Inferior parietal cortex (tissue), 1 donor: ENCODE data around the gene FGF11.
A peak's percentile ranks its signal among the peaks of the same experiment; 100 is the strongest.

Experiments used
- DNase-seq: peaks from one replicate; pipeline ENCODE4 v3.0.0-alpha.2; 2016; ENCODE audit errors: extremely low spot score

Gene FGF11

DNA sequence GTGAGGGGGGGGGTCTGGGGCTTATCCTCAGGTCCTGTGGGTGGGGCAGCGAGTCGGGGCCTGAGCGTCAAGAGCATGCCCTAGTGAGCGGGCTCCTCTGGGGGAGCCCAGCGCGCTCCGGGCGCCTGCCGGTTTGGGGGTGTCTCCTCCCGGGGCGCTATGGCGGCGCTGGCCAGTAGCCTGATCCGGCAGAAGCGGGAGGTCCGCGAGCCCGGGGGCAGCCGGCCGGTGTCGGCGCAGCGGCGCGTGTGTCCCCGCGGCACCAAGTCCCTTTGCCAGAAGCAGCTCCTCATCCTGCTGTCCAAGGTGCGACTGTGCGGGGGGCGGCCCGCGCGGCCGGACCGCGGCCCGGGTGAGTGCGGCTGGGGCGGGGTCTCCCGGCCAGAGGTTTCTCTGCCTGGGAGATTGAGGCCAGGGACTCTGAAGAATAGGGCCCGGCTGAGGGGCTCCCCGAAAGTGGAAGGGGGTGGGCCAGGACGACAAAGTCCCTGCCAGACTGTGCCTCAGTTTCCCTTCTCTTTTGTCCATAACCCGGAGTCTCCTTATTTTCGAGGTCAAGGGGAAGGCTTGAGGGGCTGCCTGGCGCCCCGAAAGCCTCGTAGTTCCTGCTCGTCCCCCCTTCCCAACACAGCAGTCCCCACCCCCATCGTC lies at the start of gene FGF11:
TSS of gene FGF11 (plus strand) at position 51 of the 651 bp plus-strand sequence. CDS start at position 160, 109 bp downstream.
- DNase-seq, result no peak

DNA sequence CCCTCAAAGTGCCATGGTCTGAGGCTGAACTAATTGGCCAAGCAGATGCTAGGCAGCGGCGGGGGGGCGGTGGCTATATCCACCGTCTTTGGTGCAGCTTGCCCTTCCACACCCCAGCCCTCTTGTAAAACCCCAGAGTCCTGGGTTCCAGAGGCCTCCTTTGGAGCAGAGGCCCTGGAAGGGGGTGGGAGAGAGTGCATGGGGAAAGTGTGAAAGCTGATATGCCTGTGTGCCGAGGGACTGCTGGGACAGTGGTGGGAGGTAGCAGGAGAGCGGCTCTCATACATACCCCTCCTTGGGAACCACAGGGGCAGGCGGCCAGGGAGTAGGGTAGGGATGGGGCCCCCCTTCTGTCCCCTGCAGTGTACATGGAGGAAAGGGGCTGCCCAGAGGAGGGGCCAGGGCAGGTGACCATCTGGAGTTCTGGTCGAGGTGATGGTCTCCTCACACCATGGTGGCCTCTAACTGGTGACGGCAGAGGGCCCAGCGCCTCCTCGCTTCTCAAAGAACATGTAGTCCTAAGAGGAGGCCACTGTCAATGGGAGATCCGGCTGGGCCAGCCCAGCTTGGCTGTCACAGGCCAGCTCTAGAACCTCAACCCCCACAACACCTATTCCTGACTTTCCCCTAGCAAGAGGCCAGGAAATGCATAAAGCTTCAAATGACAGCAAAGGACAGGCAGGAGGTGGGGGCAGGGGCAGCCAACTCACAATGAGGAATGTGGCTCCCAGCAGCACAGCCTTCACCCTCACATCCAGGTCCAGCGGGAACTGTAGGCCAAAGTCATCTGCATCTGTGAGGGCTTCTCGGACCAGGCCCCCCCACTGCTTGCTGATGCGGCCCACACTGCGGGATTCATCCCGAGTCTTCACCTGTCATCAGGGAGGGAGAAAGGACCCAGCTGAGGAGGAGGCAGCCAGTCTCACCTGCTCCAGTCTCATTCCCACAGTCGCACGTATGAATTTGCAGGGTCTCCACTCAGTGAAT lies 49.1 kb upstream of the FGF11 start:
- DNase-seq, result no peak

DNA sequence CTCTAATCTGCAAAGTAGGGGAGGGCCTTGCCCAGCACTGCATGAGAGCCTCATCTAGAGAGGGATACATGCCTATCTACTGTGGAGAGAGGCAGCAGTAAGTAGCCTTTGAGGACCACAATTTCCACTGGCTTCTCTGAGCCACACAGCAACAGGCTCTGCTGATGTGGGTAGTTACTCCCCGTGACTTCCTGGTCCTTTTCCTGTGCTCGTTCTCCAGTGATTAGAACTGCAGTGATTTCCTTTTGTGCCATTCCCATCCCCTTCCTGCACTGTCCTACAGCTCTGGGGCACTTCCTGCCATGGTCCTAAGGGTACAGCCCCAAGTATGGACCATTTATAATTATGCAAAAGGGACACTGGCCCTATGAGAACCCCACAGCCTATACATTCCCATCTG lies 48.0 kb upstream of the FGF11 start:
- DNase-seq, result no peak

- no peak for DNase-seq
Observed at GRCh38 chr17:7392696-7393612, 46.4 kb upstream of the FGF11 start.

DNA sequence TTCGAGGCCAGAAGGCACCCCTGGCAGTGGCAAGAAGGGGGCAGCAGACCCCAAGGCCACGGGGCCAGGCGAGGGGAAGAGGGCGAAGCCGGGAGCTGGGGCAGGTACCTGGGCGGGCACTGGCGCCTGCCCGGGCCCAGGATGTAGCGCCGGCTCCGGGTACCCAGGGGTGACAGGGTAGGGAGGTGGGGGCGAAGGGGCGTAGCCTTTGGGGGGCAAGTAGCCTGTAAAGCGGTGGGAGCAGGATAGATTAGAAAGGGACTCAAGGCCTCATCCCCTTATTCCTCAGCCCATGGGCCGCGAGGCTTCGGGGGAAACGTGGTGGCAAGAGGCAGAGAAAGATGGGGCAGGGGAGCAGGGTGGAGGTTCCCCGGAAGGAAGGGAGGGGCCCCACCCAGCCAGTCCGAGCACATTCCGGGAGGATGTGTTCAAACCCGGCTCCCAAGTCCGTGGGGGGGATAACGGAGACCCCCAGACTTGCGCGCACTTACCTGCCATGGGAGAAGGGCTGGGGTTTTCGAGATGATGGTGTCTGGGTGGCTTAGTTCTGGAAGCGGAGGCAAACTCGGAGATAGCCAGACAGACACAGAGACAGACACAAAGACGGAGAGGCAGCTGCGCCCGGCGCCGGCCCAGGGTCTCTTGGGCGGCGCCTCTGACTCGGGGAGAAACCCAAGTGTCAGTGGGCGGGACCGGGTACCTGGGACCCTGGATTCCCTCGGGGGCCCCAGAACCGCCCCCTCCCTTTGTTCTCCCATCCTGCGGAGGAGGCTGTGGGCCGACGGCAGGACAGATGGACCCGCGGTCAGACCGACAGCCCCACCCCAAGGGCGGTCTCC lies 45.5 kb upstream of the FGF11 start:
- no peak for DNase-seq

- peak; percentile 69 for DNase-seq
Observed at GRCh38 chr17:7394452-7395191, 44.7 kb upstream of the FGF11 start, which contains the start of gene PLSCR3. PLSCR3 (minus strand) TSS chr17:7394525; CDS start chr17:7394110, 415 bp downstream.

- DNase-seq, result no peak
Observed at GRCh38 chr17:7396147-7396546, 43.2 kb upstream of the FGF11 start.

GRCh38 chr17:7398612-7399011 lies 40.7 kb upstream of the FGF11 start:
- DNase-seq, result no peak

DNA sequence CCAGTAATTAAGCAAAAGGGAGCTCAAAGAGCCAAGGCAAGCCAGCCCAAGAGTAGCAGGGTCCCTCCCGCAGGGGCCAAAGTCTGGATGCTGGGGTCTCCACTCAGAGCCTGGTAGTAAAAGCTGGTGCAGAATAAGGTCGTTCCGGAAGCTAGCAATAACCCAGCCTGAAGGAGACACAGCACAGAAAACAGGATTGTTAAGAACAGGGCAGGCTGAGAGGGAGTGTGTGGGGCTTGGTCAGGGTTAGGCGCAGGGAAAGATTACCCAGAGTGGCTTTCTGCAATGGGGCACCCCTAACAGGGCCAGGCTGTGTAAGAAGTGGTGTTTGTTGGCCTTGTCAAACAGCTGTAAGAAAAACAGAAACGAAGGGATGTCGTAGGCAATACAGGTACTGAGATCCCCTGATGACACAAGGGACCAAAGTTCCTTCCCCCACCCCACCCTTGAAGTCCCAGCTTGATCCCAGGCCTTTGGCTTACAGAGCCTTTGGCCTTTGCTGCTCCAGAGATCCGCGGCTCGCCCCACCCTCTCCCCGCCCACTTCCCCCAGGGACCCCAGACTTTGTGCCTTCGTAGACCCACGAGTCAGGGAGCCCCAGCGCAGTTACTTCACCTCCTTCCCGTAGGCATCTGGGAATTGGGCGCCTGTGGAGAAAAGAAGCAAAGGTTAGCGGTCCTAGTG lies 36.1 kb upstream of the FGF11 start:
- DNase-seq, result no peak

- no peak for DNase-seq
Observed at GRCh38 chr17:7403727-7403976, 35.7 kb upstream of the FGF11 start.

DNA sequence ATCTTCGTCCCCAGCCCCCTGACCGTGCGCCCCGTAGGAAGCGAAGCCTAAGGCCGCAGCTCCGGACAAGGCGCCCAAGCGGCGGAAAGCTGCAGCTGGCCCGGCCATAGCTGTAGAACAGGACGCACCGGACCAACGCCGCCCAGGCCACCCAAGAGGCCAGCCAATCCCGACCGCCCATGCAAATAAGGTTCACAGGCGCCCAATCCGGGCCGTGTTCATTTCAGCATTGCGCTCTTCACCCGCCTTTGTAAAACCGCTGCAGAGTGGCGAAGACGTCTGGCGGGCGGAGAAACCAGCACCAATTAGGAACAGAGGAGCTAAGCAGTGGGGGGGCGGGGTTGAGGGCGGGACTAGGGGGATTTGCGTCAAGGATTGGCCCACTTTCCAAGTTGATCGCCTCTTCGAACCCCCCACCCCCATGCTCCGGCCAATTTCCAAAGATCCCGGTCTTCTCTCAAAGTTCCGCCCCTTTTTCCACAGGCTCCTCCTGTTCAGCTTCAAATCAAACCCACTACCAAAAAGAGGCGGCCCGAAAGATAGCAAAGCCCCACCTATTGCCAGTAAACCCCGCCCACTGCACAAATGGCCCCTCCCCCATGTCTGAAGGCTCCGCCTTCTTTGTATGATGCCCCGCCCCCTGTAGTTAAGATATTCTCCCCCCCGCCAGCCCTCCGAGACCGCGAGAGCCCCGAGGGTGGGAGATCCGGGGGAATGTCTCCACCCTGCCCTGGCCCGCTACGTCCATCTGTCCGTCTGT lies 35.2 kb upstream of the FGF11 start, which contains the start of gene TMEM256:
TSS of gene TMEM256 (minus strand) at position 121 of the 760 bp plus-strand sequence. CDS start at position 108, 13 bp downstream.
- peak; percentile 98 for DNase-seq

DNA sequence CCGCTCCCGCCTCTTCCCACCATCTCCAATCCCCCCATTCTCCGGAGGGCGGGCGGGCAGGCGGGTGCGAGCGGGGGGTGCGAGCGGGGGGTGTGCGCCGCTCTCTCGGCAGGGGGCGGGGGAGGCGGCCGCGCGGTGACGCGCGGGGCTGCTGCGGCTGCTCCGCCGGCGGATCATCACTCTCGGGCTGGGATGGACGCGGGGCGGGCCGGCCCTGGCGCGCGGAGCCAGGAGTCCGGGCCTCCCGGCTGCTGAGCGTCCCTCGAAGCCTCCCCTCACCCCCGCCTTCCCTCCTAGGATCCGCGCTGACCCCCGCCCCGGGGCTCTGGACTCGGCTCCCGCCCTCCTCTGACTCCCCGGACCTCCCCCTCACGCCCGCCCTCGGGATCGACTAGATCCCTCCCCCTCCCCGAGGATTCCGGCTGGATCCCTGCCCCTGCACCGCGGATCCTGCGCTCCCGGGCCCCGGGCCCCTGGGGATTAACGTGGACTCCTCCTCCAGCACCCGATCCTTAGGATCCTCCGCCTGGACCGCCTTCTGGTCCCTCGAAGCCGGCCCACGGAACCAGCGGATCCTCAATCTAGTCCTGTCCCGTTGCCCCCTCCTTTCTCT lies 34.5 kb upstream of the FGF11 start:
- DNase-seq, result no peak

- DNase-seq, result peak; percentile 12
Observed at GRCh38 chr17:7405350-7406234, 33.7 kb upstream of the FGF11 start.

DNA sequence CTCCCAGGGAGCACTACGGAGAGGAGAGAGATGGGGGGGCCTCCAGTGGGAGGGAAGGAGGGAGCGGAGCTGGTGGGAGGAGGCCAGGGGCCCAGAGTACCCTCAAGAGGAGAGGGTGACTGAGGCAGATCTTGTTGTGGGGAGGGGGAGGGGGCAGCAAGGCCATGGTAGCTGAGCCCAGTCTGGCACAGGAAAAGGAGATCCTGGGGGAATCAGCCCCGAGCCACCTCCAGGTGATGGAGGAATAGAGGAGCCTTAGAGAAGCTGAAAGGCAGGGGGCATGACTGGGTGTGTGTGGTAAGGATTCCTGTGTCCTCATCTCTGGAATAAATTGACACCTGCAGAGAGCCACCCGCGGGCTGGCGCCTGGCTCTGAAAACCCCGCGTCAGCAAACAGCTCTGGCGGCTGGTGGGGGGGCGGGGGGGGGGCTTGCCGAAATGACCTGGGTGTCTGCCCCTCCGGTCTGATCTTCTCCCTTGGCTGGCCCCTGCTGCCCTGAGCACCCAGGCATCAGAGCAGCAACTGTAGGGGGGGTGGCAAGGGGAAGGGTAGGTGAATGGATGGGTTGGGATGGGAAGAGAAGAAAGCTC lies 33.0 kb upstream of the FGF11 start:
- DNase-seq, result no peak

DNA sequence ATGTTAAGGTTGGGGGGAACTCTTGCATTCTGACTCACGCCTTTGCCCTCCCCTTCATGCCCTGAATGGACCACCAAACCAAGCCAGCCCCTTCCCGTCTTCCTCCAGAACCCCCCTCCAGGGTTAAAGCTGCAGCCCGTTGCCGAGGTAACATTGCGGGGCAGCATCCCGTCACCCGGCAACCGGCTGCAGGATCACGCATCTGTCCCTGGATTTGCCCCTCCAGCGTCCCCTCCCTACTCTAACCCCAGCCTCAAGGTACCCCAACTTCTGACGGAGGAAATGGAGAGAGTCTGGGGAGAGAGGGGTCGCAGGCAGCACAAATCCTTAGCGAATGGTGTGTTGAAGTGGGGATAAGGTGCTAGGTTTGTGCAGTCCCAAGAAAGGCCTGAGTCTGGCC lies 32.2 kb upstream of the FGF11 start:
- DNase-seq, result no peak

DNA sequence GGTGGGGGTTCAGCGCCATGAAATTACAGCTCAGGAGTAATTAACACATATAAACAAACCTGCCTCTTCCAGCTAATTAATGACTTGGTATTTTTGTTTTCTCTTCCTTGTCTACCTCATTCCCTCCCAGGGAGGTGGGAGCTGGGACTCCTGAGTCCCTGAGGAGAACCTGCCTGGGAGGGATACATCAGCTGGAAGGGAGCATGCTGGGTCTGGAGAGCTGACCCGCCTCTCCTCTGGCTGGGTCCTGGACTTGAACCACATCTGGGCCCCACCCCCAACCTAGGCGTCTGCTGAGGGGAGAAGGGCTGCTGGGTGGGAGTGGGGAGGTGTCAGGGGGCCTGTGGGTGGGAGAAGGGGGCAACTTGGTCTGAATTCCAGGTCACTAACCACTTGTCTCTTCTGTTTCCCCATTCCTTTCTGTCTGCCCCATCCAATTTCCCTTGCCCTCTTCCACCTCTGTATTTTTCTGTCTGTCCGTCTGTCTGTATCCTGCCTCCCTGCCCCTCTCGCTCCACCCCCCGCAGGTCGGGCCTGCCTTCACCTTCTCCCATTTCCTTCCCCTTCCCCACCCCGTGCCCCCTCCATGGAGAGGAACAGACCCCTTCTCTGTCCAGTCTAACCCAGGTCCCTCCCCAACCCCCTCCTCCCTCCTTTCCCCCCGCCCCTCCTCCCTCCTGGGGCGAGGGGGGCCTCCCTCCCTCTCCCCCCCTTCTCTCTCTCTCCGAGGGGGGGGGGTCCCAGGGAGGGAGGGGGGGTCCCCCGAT lies 31.6 kb upstream of the FGF11 start, which contains the start of gene NLGN2:
TSS of gene NLGN2 (plus strand) at position 361 of the 767 bp plus-strand sequence. CDS start 411 bp downstream, outside the sequence.
- no peak for DNase-seq
